OCI-M1 (cell line): ENCODE results near the gene ABHD11.
A peak's percentile ranks its signal among the peaks of the same experiment; 100 is the strongest.
"Not testable (repeated sequence)": the region's sequence is repeated elsewhere in the genome, so short reads cannot be mapped to it uniquely, and the experiment has no call there.

ENCODE experiments used
- DNase-seq: peaks from one replicate; lab custom pipeline; 2025; lab: John Stamatoyannopoulos, UW

The ABHD11 gene

DNA sequence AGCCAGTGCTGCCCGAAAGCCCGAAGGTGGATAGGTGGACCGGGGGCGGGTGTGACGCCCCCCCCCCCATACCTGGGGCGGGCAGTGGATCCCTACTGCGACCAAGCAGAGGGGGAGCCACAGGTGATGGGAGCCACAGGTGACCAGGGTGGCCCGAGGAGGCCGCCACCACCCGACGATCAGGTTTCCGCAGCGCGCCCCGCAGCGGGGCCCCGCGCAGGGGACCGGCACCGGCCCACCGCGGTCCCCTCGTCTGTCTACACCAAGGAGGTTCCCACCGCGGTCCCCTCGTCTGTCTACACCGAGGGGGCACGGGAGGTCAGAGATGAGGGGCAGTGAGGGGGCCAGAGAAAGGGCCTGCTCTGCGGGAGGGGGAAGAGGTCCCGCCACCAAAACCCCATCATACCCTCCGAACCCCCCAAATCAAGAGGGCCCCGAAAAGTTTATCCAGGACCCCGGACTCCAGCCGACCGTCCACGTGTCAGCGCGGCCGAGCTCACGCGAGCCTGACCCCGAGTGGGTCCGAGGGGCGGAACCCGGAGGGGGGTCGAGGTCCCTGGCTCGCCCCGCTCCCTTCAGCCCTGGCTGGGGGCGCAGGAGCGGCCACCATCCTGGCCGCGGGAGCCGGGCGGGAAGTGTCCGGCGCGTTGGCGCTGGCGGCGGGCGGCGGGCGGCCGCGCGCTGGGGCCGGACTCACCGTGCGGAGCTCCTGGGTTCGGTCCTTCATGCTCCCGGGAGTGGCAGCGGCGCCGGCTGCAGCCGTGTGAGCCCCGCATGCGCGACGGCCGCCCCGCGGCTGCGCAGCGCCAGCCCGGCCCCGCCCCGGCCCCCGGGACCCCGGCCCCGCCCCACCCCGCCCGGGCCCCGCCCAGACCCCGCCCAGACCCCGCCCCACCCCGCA, 19.4 kb downstream of the ABHD11 start, which contains the start of gene STX1A:
Gene STX1A, minus strand, starts transcription at position 765 of the 901 bp plus-strand sequence. Its CDS starts 38 bp downstream, at position 727.
- peak; percentile 79 for DNase-seq

- no peak for DNase-seq
These were observed 20.1 kb downstream of the ABHD11 start for GRCh38 chr7:73718438-73718881.

- DNase-seq, result no peak
These were observed 20.6 kb downstream of the ABHD11 start for GRCh38 chr7:73717991-73718405.

DNA sequence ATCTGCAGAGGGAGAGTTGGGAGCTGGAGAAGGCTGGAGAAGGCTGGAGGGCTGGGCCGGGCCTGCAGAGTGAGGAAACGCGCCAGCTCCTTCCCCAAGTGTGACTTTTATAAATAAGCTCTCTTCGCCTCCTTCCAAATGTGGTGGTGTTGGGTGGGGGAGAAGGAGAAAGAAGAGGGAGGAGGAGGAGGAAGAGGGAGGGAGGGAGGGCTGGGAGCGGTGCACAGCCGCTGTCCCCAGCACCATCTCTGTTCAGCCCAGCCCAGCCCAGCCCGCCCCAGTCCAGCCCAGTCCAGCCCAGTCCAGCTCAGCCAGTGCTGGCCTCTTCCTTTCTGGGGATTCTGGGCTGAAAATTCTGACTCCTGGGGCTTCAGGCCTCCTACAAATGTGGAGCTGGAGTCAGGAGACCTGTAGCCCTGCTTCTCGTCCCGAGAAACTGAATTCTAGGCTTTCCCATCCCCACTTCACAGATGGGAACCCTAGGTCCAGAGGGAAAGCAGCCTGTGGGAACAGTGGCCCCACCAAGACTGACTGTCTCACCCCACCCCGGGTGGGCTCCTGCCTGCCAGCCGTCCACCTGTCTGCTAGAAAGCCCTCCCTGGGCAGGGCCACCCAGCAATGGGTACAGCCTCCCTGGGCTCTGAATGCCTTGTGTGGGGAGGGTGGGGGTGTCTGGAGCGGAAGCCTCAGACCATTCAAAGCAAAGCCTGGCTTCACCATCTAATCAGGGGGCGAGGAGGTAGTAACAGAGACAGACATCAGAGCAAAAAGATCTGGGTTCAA, 21.4 kb downstream of the ABHD11 start:
- no peak for DNase-seq

- no peak for DNase-seq
These were observed 22.2 kb downstream of the ABHD11 start for GRCh38 chr7:73716318-73716890.

GRCh38 chr7:73715648-73716317, 22.8 kb downstream of the ABHD11 start:
- peak; percentile 89 for DNase-seq

- DNase-seq, result not testable (repeated sequence)
These were observed 25.3 kb downstream of the ABHD11 start for GRCh38 chr7:73713319-73713718.

DNA sequence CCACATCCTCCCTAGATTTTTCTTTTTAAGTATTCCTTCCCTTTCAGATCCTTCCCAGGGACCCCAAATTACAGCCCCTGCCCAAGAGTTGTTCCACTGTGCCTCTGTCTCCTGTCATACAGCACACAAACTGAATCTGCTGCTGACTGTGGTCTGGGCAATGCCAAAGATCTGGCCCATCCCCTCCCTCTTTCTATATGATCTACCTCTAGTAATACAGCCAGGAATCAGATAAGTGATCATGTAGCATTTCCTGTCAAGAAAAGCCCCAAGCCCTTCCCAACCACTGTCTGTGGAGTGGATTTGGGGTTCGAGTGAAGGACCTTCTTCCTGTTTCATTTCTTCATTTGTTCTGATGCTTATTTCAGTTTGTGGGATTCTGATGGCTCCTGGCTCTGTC, 25.8 kb downstream of the ABHD11 start:
- no peak for DNase-seq

DNA sequence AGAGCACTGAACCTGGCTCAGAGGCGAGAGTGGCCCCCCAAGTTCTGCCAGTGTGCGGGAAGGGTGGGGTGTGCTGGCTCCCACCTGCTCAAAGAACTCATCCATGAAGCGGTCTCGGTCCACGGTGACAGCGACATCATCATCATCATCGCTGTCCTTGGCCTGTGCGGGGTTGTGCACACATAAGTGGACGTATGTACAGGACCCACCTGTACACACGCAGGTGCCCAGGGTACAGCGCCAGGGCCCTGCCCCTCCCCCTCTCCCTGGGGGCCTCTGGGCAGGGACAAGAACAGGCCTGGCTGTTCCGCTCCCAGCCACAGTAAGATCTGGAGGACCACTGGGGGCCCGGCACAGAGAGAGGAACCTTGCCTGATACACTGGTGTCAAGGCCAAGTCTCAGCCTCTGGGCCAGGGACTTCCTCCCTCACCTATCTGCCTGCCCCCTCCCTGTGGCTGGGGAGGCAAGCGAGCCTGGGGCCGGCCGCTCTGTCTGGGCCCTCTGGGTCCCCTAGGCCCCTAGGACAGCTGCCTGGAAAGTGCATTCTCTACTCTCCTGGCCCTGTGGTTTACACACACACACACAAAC, 29.5 kb downstream of the ABHD11 start:
- DNase-seq, result no peak

DNA sequence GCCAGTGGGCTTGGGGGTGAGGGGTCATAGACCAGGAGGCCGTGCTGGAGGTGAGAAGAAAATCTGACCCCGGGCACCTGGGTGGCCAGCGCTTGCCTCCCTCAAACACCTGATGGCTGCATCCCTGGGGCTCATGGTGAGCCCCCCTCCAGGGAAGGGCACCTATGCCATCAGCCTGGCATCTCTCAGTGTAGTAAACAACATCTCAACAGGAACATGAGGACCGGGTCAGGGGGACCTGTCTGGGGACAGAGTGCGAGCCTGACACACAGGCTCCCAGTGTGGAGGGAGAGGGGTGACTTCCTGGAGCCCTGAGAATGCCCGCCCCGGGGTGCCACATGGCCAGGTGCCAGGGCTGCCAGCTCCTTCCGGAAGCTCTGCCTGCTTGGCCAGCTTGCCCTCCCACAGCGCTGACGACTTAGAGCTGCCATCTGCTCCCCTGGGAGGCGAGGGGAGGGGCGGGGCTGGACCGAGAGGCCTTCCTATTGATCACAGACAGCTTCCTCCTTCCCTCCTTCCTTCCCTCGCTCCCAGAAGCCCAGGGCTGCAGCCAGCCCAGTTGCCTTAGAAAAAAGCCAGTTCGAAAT, 31.5 kb downstream of the ABHD11 start:
- DNase-seq, result no peak

DNA sequence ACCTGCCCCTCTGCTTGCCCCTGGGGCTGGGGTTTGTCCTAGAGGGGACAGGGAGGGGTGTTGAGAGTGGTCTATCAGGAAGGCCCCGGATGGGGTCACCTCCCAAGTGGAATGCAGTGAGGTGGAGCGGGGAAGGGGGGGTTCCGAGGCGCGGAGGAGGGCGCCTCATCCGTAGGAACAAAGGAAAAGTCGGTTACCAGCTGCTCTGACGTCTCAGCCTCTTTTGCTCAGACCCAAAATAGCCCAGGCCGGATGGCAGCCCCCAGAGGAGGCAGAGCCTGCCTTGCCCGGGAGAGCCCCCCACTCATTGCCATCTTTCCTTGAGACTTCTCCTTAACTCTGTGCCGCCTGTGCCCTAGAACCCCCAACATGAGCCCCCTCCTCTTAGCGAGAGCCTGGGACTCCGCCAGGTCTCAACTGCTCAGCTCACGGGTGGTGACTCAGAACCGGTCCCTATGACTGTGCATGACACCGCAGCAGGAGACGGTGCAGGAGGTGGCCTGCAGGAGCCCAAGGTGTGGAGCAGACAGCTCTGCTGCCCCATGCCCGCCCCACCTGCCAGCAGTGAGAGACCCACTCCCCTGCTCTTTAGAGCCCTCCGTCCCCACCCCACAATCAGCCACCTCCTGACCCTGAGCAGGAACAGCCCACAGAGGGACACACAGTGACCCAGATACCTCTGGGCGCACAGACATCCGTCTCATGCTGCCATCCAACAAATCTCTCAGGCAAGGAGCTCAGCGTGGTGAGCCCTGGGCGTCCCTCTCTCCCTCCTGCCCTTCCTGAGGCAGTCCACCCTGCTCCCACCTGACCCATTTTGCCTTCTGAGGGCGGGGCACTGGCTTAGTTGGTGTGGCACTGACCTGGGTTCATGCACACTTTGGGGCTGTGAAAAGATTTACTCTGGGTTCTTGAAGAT, 32.2 kb downstream of the ABHD11 start:
- DNase-seq, result no peak

- no peak for DNase-seq
These were observed 33.1 kb downstream of the ABHD11 start for GRCh38 chr7:73705551-73705920.

- no peak for DNase-seq
These were observed 33.7 kb downstream of the ABHD11 start for GRCh38 chr7:73704640-73705550.

DNA sequence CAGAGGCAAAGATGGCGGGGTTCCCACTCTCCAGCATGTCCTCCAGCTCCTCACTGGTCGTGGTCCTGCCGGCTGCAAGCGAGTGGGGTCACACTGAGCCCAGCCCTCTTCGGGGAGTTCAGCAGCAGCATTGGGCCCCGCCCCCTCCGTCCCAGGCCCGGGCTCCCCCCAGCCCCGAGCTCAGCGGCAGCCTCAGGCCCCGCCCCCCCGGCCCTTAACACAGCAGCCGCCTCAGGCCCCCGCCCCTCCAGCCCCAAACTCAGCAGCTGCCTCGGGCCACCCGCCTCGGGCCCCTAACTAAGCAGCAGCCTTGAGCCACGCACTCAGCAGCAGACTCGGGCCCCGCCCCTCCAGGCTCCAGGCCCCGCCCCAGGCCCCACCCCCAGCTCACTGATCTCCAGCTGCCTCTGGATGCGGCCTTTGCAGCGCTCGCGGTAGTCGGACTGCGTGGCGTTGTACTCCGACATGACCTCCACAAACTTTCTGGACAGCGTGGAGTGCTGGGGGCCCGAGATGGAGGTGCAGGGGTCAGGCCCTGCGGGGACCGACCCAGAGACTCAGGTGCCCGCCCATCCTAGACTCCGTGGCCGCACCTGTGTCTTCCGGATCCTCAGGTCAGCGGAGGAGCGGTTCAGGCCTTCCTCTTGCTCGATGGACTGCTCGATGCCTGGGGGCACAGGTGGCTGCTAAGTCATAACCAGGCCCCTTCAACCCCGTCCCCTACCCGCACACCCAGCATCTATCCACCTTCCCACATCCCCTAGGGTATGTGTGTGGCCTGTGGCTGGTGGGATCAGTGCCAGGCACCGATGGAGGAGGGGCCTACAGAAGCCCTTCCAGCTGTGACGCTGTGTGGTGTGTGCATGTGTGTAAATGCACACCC, 34.6 kb downstream of the ABHD11 start:
- DNase-seq, result no peak

DNA sequence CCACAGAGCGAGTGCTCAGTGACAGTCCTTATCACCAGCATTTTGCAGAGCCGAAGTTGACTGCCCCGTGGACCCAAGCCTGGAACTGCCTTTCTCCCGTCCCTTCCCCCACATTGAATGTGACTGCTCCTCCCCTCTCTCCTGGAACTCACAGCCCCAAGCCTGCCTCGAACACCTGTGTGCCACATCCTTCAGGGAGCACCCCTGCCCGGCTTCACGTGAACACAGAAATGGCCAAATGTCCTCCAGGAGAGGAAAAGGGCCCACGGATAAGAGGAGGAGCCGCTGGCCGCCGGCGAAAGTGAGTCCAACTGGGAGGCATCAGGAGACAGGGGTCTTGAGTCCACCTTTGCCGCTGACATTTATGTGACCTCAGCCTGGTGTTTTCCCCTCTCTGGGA, 35.4 kb downstream of the ABHD11 start:
- no peak for DNase-seq

DNA sequence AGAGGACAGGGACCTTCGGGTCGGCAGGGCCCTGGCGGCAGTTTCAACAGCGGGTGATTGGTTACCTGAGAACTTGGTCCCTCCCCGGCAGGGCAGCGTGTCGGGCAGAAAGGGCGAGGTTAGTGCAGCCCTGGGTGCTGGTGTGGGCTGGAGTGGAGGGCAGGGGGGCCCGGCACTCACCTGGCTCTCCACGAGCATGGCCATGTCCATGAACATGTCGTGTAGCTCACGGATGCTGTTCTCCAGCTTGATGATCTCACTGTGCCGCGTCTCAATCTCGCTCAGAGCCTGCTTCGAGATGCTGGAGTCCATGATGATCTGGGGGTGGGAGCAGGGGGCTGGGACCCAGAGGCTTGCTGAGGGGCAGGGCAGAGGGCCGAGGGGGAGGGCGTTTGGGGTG, 35.9 kb downstream of the ABHD11 start:
- DNase-seq, result no peak

DNA sequence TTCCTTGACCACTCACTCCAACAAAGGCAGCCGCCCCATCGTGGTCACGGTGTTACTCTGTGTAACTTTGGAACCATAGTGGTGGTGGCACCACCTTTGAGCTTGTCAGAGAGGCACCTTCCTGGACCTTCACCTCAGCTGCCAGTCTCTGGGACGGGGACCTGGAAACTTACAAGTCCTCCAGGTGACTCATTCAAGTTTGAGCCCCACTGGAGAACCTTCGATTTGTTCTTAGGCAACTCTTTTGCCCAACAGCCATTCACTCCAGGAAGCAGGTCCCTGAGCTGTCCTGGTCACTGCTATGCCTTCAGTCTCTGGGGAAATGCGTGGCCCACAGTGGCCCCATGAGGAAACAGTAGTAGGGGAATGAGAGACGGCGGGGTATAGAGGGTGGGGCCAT, 36.4 kb downstream of the ABHD11 start:
- DNase-seq, result no peak

GRCh38 chr7:73701357-73701995, 37.1 kb downstream of the ABHD11 start:
- DNase-seq, result peak; percentile 51
